ENCODE data around the gene ARHGAP18. TPM values are rescaled to one million over a fixed set of nuclear protein-coding genes. Genes with fewer than 3 reads are reported as not detected.

Gene ARHGAP18
- total and polyA plus RNA-seq, 2 experiments from 2014 or later = 4.3 to 5.0 TPM

DNA sequence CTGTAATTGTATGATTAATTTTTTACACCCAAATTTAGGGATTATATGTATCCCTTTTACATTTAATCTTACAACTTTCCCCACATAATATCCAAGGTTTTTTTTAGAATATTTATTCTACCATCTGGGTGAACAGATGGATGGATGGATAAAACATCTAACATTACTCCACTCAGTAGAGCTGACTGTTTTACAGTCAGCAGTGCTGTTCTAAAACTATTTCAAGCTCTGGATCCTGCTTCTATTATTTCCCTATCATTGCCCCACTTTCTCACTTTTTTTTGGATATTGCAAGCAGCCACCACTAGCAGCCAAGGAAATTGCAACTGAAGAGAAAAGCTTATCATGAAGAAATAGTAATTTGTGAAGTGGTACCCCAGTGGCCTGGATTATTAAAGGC is 173.7 kb downstream of the ARHGAP18 start (continued):
- TF ChIP-seq ZNF462 (CRISPR knock-in tag; IDR thresholded peaks at IDR 0.05) (no peak), ZNF331 (CRISPR knock-in tag; IDR thresholded peaks at IDR 0.05; ENCODE audit: low read depth) (no peak), EZH2 (IDR thresholded peaks at IDR 0.05; ENCODE audit: low read depth, unreplicated experiment) (no peak), ZNF114 (CRISPR knock-in tag; IDR thresholded peaks at IDR 0.05) (no peak), JUNB (IDR thresholded peaks at IDR 0.05; ENCODE audit: unreplicated experiment) (no peak)

- H3K9me3 Mint-ChIP-seq = no peaks in the 10 kb centered on the region
- H3K27me3 Mint-ChIP-seq (ENCODE audit: insufficient read depth, low read depth, poor library complexity) = no peaks in the 10 kb centered on the region
- no peaks in the 10 kb centered on the region for H3F3A ChIP-seq (replicated peaks; ENCODE audit: low read depth)
- H3K4me1 ChIP-seq (ENCODE audit: insufficient read depth) = no peaks in the 10 kb centered on the region
- no peak overlapping the region for H3K4me3 Mint-ChIP-seq
- H3K4me1 Mint-ChIP-seq = peaks cover 3% of the 10 kb centered on the region; the same call in 2 of the 3 replicates
- H3K9me2 ChIP-seq (ENCODE audit: insufficient read depth) = no peaks in the 10 kb centered on the region
- no peak overlapping the region for H3K27ac ChIP-seq (ENCODE audit: low read depth)
- no peaks in the 10 kb centered on the region for H3K79me2 ChIP-seq (replicated peaks; ENCODE audit: insufficient read depth)
- TF ChIP-seq POLR2AphosphoS5 (IDR thresholded peaks at IDR 0.05; ENCODE audit: low read depth) (no peak), CREB1 (CRISPR knock-in tag; IDR thresholded peaks at IDR 0.05; ENCODE audit: low read depth) (no peak), ZNF114 (CRISPR knock-in tag; IDR thresholded peaks at IDR 0.05) (no peak), EZH2phosphoT487 (IDR thresholded peaks at IDR 0.05; ENCODE audit: unreplicated experiment) (no peak), NANOG (IDR thresholded peaks at IDR 0.05; ENCODE audit: borderline replicate concordance) (no peak)
- TF ChIP-seq, protein P1, sequence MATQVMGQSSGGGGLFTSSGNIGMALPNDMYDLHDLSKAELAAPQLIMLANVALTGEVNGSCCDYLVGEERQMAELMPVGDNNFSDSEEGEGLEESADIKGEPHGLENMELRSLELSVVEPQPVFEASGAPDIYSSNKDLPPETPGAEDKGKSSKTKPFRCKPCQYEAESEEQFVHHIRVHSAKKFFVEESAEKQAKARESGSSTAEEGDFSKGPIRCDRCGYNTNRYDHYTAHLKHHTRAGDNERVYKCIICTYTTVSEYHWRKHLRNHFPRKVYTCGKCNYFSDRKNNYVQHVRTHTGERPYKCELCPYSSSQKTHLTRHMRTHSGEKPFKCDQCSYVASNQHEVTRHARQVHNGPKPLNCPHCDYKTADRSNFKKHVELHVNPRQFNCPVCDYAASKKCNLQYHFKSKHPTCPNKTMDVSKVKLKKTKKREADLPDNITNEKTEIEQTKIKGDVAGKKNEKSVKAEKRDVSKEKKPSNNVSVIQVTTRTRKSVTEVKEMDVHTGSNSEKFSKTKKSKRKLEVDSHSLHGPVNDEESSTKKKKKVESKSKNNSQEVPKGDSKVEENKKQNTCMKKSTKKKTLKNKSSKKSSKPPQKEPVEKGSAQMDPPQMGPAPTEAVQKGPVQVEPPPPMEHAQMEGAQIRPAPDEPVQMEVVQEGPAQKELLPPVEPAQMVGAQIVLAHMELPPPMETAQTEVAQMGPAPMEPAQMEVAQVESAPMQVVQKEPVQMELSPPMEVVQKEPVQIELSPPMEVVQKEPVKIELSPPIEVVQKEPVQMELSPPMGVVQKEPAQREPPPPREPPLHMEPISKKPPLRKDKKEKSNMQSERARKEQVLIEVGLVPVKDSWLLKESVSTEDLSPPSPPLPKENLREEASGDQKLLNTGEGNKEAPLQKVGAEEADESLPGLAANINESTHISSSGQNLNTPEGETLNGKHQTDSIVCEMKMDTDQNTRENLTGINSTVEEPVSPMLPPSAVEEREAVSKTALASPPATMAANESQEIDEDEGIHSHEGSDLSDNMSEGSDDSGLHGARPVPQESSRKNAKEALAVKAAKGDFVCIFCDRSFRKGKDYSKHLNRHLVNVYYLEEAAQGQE (IDR thresholded peaks at IDR 0.05; ENCODE audit: unreplicated experiment) = no peak
- H2AFZ ChIP-seq = no peak overlapping the region
- H3K36me3 Mint-ChIP-seq (ENCODE audit: low read depth) = no peaks in the 10 kb centered on the region
- H3K27me3 ChIP-seq (ENCODE audit: insufficient read depth) = no peaks in the 10 kb centered on the region
- DNase-seq (ENCODE audit: low spot score) = no peak
- H4K20me1 ChIP-seq (replicated peaks; ENCODE audit: insufficient read depth) = no peaks in the 10 kb centered on the region
- H3K27ac Mint-ChIP-seq = no peak overlapping the region
- no peak overlapping the region for H3K4me2 ChIP-seq
- no peak overlapping the region for H3K4me3 ChIP-seq
- no peaks in the 10 kb centered on the region for H3K36me3 ChIP-seq (ENCODE audit: insufficient read depth)
- no peak for ATAC-seq
Observed at GRCh38 chr6:129534926-129535325, 175.1 kb downstream of the ARHGAP18 start.
